Colonic mucosa (tissue), 4 donors: ENCODE measurements around the gene SLC6A13. TPM values are rescaled to one million over a fixed set of nuclear protein-coding genes. Genes with fewer than 3 reads are reported as not detected.

Experiments
- DNase-seq: peaks from one replicate; pipeline ENCODE4 v3.0.0-alpha.2; 2020
- H3K27ac ChIP-seq: fragments of 200-600 bp; one replicate; pipeline ENCODE4 v1.8.0; 2021
- H3K27me3 ChIP-seq: fragments of 200-600 bp; one replicate; pipeline ENCODE4 v1.8.0; 2021
- H3K36me3 ChIP-seq: fragments of 200-600 bp; one replicate; pipeline ENCODE4 v1.8.0; 2021
- H3K4me1 ChIP-seq: fragments of 200-600 bp; one replicate; pipeline ENCODE4 v1.8.0; 2021; ENCODE audit warnings: mild to moderate bottlenecking
- H3K4me3 ChIP-seq: fragments of 200-600 bp; one replicate; pipeline ENCODE4 v1.8.0; 2021
- H3K9ac ChIP-seq, 2 donors: one replicate each; pipeline ENCODE4 v1.7.0; 2013; ENCODE audit warnings: control low read depth in 2 of 2, low read depth in 2 of 2, low read length in 2 of 2
- H3K9me3 ChIP-seq: fragments of 200-600 bp; one replicate; pipeline ENCODE4 v1.8.0; 2021
- CTCF ChIP-seq: fragments of 200-600 bp; IDR thresholded peaks from one replicate; pipeline ENCODE4 v1.8.0; 2022; ENCODE audit warnings: antibody characterized with exemption, mild to moderate bottlenecking
- intact Hi-C: fragments of 100-400 bp; cut with DNase I; formaldehyde crosslinking; loops from one replicate; pipeline ENCODE4 v1.14.1; 2022
- total RNA-seq, 2 donors: library from RNA; stranded (reverse); fragmentation: NEBNext Ultra II Directional in 1 of 2; extraction: Animal tissue kit (Norgen Biotek cat#: 25700) in 1 of 2; gene quantifications; one replicate each; pipeline ENCODE4 v1.2.1, GENCODE V29; 2021
- donor health status: healthy.
- donor health status: DM: no; HTN: no; CAD: no.
- donor health status: DM: no; HTN: no; CAD: no.

Gene SLC6A13
- total RNA-seq, 2 donors from 2014 or later, result not detected

GRCh38 chr12:197347-197746 lies 65.3 kb downstream of the SLC6A13 start:
- intact Hi-C loops, result no loop called here
- no peak for DNase-seq
- no peak for TF ChIP-seq CTCF
- no peak overlapping the region for H3K9ac ChIP-seq
- no peaks in the 10 kb centered on the region for H3K4me1 ChIP-seq
- H3K27me3 ChIP-seq, result no peaks in the 10 kb centered on the region
- no peaks in the 10 kb centered on the region for H3K9me3 ChIP-seq
- H3K4me3 ChIP-seq, result no peak overlapping the region
- no peaks in the 10 kb centered on the region for H3K36me3 ChIP-seq
- no peak overlapping the region for H3K27ac ChIP-seq

GRCh38 chr12:196436-196835 lies 66.2 kb downstream of the SLC6A13 start:
- no peak for TF ChIP-seq CTCF
- DNase-seq, result no peak
- H3K4me1 ChIP-seq, result no peaks in the 10 kb centered on the region
- H3K9ac ChIP-seq, result no peak overlapping the region
- intact Hi-C loops, result no loop called here
- H3K27me3 ChIP-seq, result no peaks in the 10 kb centered on the region
- no peak overlapping the region for H3K27ac ChIP-seq
- H3K4me3 ChIP-seq, result no peak overlapping the region
- H3K36me3 ChIP-seq, result no peaks in the 10 kb centered on the region
- no peaks in the 10 kb centered on the region for H3K9me3 ChIP-seq

GRCh38 chr12:195951-196350 lies 66.7 kb downstream of the SLC6A13 start:
- DNase-seq, result no peak
- intact Hi-C loops, result no loop called here
- H3K36me3 ChIP-seq, result no peaks in the 10 kb centered on the region
- H3K27ac ChIP-seq, result no peak overlapping the region
- H3K9ac ChIP-seq, result no peak overlapping the region
- H3K4me1 ChIP-seq, result no peaks in the 10 kb centered on the region
- no peak overlapping the region for H3K4me3 ChIP-seq
- no peak for TF ChIP-seq CTCF
- H3K9me3 ChIP-seq, result no peaks in the 10 kb centered on the region
- no peaks in the 10 kb centered on the region for H3K27me3 ChIP-seq

GRCh38 chr12:195156-195555 lies 67.5 kb downstream of the SLC6A13 start:
- H3K4me1 ChIP-seq, result no peaks in the 10 kb centered on the region
- no peak overlapping the region for H3K9ac ChIP-seq
- no peaks in the 10 kb centered on the region for H3K36me3 ChIP-seq
- DNase-seq, result no peak
- no peaks in the 10 kb centered on the region for H3K27me3 ChIP-seq
- H3K9me3 ChIP-seq, result no peaks in the 10 kb centered on the region
- no peak overlapping the region for H3K4me3 ChIP-seq
- H3K27ac ChIP-seq, result no peak overlapping the region
- intact Hi-C loops, result no loop called here
- TF ChIP-seq CTCF, result no peak

- intact Hi-C loops, result no loop called here
- no peak overlapping the region for H3K27ac ChIP-seq
- H3K4me1 ChIP-seq, result no peaks in the 10 kb centered on the region
- no peak overlapping the region for H3K9ac ChIP-seq
- no peaks in the 10 kb centered on the region for H3K36me3 ChIP-seq
- H3K27me3 ChIP-seq, result no peaks in the 10 kb centered on the region
- DNase-seq, result no peak
- H3K9me3 ChIP-seq, result no peaks in the 10 kb centered on the region
- no peak overlapping the region for H3K4me3 ChIP-seq
- no peak for TF ChIP-seq CTCF
These were observed 68.4 kb downstream of the SLC6A13 start for GRCh38 chr12:194276-194675.

GRCh38 chr12:193261-193660 lies 69.4 kb downstream of the SLC6A13 start:
- Histone ChIP-seq H3K27me3 (no peaks in the 10 kb centered on the region), H3K9me3 (no peaks in the 10 kb centered on the region), H3K9ac (no peak overlapping the region), H3K27ac (no peak overlapping the region), H3K36me3 (no peaks in the 10 kb centered on the region), H3K4me1 (no peaks in the 10 kb centered on the region), H3K4me3 (no peak overlapping the region)
- DNase-seq, result no peak
- no peak for TF ChIP-seq CTCF
- intact Hi-C loops, result no loop called here
